ENCODE results near the gene HEY2. TPM values are rescaled to one million over a fixed set of nuclear protein-coding genes. Genes with fewer than 3 reads are reported as not detected.

The HEY2 gene
- total and polyA plus RNA-seq, 9 donors: 3.0 to 19.9 (median 8.2) TPM

DNA sequence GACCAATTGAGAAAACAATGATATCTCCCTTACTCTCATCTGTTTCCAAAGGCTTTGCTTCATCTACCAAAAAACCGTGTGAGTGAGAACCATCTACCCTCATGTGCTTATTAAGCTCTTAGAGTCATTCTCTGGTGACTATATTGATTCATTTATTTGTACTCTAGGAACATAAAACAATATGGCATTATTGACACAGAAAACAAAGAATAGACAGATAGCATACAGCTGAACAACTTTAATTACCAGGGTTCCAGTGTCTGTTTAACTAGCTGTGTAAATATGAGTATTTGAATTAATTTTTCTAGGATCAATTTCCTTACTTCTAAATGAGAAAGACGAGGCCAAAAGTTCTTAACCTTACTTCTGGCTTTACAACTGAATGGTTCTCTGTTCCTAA is 31.3 kb upstream of the HEY2 start:
- TF ChIP-seq EP300 (IDR thresholded peaks at IDR 0.05): no peak
- TF ChIP-seq, protein P1, sequence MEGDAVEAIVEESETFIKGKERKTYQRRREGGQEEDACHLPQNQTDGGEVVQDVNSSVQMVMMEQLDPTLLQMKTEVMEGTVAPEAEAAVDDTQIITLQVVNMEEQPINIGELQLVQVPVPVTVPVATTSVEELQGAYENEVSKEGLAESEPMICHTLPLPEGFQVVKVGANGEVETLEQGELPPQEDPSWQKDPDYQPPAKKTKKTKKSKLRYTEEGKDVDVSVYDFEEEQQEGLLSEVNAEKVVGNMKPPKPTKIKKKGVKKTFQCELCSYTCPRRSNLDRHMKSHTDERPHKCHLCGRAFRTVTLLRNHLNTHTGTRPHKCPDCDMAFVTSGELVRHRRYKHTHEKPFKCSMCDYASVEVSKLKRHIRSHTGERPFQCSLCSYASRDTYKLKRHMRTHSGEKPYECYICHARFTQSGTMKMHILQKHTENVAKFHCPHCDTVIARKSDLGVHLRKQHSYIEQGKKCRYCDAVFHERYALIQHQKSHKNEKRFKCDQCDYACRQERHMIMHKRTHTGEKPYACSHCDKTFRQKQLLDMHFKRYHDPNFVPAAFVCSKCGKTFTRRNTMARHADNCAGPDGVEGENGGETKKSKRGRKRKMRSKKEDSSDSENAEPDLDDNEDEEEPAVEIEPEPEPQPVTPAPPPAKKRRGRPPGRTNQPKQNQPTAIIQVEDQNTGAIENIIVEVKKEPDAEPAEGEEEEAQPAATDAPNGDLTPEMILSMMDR (IDR thresholded peaks at IDR 0.05): no peak
- no peak for TF ChIP-seq POLR2A (IDR thresholded peaks at IDR 0.05)
- no peaks in the 10 kb centered on the region for H3K4me1 ChIP-seq (ENCODE audit: insufficient read depth)
- intact Hi-C loops (cut with DNase I): no loop called here
- no peak for DNase-seq
- H3K4me3 ChIP-seq: no peak overlapping the region
- 84 to 90% (median 87%) methylated on average over 2 of the region's 2 CpGs for WGBS, 3 donors
- H3K27me3 ChIP-seq: no peaks in the 10 kb centered on the region
- no peaks in the 10 kb centered on the region for H3K36me3 ChIP-seq
- H3K27ac ChIP-seq: no peak overlapping the region
- H3K9me3 ChIP-seq: no peaks in the 10 kb centered on the region

DNA sequence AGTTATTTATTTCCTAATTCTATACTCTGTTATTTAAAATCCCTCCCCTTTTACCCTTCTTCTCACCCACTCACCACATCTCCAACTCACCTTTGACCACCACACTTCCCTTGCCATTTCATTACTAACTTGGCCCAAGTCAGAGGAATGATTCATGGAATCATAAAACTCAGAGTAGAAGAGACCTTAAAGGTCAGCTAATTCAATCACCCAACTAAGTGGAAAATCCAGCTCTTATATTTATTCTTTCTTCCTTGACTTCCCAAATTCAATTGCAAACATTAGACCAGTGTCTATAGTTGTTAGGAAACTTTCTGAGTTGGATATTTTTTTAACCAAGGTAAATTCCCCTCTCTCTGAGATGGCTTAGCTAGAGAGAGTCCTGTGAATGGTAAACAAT is 26.5 kb upstream of the HEY2 start:
- Histone ChIP-seq H3K27me3 (no peaks in the 10 kb centered on the region), H3K36me3 (no peaks in the 10 kb centered on the region), H3K27ac (no peak overlapping the region), H3K9me3 (no peaks in the 10 kb centered on the region), H3K4me1 (ENCODE audit: insufficient read depth) (no peaks in the 10 kb centered on the region), H3K4me3 (no peak overlapping the region)
- TF ChIP-seq EP300 (IDR thresholded peaks at IDR 0.05): no peak
- TF ChIP-seq POLR2A (IDR thresholded peaks at IDR 0.05): no peak
- TF ChIP-seq, protein P1 (IDR thresholded peaks at IDR 0.05): no peak
- DNase-seq: no peak
- intact Hi-C loops (cut with DNase I): no loop called here

DNA sequence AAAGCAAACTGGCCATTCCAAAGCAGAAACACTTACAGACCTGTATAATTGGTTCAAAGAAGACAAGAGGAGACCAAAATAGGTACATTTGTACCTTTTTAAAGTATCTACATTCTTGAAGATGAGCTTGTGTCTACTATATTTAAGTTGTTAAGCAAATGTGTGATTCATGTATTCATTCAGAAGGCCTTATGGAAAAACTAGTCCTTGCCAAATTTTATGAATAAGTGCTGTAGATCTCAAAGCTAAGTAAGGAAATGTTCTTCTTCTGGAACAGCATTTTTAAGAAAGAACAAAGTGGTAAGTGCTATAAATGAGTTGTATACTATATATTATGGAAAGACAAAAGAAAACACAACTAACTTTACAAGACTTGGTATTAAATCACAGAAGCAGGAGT is 22.2 kb upstream of the HEY2 start:
- Histone ChIP-seq H3K36me3 (no peaks in the 10 kb centered on the region), H3K9me3 (no peaks in the 10 kb centered on the region), H3K27me3 (no peaks in the 10 kb centered on the region), H3K4me1 (ENCODE audit: insufficient read depth) (no peaks in the 10 kb centered on the region), H3K4me3 (no peak overlapping the region), H3K27ac (no peak overlapping the region)
- no peak for DNase-seq
- intact Hi-C loops (cut with DNase I): no loop called here
- TF ChIP-seq POLR2A (IDR thresholded peaks at IDR 0.05): no peak
- TF ChIP-seq EP300 (IDR thresholded peaks at IDR 0.05): no peak
- TF ChIP-seq, protein P1 (IDR thresholded peaks at IDR 0.05): no peak

DNA sequence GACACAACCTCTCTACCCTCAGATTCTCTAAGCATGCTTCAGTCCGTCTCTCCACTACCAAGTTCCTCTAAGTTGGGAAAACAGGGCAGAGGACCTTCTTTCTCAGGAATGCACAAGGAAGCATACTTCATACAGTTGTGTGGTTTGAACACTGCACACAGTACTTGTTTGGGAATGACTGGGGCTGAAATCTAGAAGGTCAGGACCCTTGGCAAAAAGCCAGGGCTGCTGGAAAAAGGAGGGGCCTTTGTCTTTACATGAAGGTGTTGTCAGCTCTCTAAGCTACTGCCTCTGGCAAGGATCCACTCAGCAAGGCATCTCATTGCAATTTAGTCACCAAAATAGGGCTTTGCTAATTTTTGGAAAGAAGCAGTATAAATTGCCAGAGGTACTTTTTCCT is 20.7 kb upstream of the HEY2 start:
- Histone ChIP-seq H3K36me3 (no peaks in the 10 kb centered on the region), H3K9me3 (no peaks in the 10 kb centered on the region), H3K27ac (no peak overlapping the region), H3K4me3 (no peak overlapping the region), H3K4me1 (ENCODE audit: insufficient read depth) (no peaks in the 10 kb centered on the region), H3K27me3 (no peaks in the 10 kb centered on the region)
- intact Hi-C loops (cut with DNase I): no loop called here
- no peak for TF ChIP-seq POLR2A (IDR thresholded peaks at IDR 0.05)
- TF ChIP-seq, protein P1 (IDR thresholded peaks at IDR 0.05): no peak
- TF ChIP-seq EP300 (IDR thresholded peaks at IDR 0.05): no peak
- no peak for DNase-seq
- WGBS, 3 donors: 71 to 85% (median 81%) methylated on average over 1 of the region's 1 CpG

DNA sequence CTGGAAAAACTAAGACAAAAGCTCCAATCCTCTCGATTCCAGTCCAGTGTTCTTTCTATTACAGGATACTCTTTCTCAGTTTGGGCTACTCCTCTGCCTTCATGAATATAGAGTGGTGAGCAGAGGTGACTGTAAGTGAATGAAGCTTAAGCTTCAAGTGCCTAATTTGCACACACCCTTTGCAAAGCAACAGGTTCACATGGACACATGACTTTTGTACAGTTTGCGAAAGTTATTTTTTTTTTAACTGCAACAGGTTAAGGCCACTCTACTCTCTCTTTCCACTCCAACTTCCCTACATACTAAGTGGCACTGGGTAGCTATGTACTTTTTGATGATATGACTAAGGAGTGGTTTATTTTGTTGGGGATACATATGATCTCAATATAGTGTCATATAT is 19.4 kb upstream of the HEY2 start:
- Histone ChIP-seq H3K4me1 (ENCODE audit: insufficient read depth) (no peaks in the 10 kb centered on the region), H3K27ac (no peak overlapping the region), H3K9me3 (no peaks in the 10 kb centered on the region), H3K27me3 (no peaks in the 10 kb centered on the region), H3K36me3 (no peaks in the 10 kb centered on the region), H3K4me3 (no peak overlapping the region)
- intact Hi-C loops (cut with DNase I): no loop called here
- 91 to 94% (median 93%) methylated on average over 2 of the region's 2 CpGs for WGBS, 3 donors
- no peak for DNase-seq
- TF ChIP-seq POLR2A (IDR thresholded peaks at IDR 0.05): no peak
- TF ChIP-seq EP300 (IDR thresholded peaks at IDR 0.05): no peak
- TF ChIP-seq, protein P1 (IDR thresholded peaks at IDR 0.05): no peak

All from ovary (tissue), 9 donors.